HG03108 (cell line): ENCODE data around the gene FGF6.
"Not testable (repeated sequence)": the region's sequence is repeated elsewhere in the genome, so short reads cannot be mapped to it uniquely, and the experiment has no call there.

Experiments
- ATAC-seq: cut with Tn5 transposase; IDR thresholded peaks from one replicate; pipeline ENCODE4 v1.9.1; 2021; ENCODE audit warnings: moderate library complexity; ENCODE audit not compliant: unreplicated experiment

FGF6 gene

GRCh38 chr12:4445156-4446101, at the start of gene FGF6:
TSS of gene FGF6 (minus strand) at chr12:4445815. CDS start at chr12:4445570, 245 bp downstream.
- no peak for ATAC-seq

- ATAC-seq = no peak
These were observed 45.4 kb upstream of the FGF6 start for GRCh38 chr12:4490973-4491372.

GRCh38 chr12:4489556-4489955, 43.9 kb upstream of the FGF6 start:
- ATAC-seq = no peak

GRCh38 chr12:4486980-4487379, 41.4 kb upstream of the FGF6 start:
- ATAC-seq = no peak

GRCh38 chr12:4486049-4486699, 40.6 kb upstream of the FGF6 start:
- ATAC-seq = no peak

- ATAC-seq = no peak
These were observed 38.5 kb upstream of the FGF6 start for GRCh38 chr12:4483885-4484823.

DNA sequence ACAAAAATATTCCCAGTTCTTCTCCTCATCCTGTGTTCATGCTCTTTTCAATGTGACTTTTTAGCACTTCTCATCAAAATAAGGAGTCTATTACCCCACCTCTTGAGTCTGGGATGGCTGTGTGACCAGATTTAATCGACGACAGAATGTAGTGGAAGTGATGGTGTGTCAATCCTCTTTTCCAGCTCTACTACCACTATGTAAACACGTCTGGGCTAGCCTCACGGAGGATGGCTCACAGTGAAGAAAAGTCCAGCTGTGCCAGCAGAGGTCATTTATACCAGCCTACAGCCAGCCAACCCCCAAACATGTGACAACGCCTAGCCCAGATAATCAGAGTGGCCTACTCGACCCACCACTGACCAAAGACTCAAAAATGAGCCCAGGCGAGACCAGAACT, 37.3 kb upstream of the FGF6 start:
- no peak for ATAC-seq

DNA sequence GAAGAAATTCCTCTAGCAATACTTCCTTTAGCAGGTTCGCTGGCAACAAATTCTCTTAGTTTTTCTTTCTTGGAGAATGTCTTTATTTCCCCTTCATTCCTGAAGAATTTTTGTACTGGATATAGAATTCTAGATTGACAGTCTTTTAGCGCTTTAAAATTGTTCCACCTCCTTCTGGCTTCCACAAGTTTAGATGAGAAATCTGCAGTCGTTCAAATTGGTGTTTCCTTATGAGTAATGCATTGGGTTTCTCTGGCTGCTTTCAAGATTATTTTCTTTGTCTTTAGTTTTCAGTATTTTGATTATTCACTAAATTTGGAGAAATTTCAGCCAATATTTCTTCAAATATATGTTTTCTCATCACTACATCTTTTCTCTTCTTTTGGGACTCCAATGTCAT, 33.3 kb upstream of the FGF6 start:
- ATAC-seq = no peak

DNA sequence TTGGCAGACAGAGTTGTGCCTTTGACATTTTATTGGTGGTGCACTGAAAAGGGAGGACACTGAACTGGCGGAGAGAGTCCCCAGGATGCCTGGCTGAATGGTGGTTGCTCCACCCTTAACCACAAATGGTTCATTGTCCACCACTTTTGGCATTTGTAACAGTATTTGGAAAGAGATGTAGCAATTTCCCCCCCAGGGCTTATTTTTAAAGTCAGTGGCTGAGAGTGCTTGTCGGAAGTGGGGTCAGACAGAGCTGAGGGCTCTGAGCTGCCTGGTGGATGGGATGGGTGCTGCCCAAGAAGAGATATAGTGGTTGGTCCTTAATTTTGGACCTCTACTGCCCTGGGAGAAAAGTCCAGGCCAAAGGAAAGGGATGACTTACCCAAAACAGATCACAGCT, 31.5 kb upstream of the FGF6 start:
- ATAC-seq = no peak

DNA sequence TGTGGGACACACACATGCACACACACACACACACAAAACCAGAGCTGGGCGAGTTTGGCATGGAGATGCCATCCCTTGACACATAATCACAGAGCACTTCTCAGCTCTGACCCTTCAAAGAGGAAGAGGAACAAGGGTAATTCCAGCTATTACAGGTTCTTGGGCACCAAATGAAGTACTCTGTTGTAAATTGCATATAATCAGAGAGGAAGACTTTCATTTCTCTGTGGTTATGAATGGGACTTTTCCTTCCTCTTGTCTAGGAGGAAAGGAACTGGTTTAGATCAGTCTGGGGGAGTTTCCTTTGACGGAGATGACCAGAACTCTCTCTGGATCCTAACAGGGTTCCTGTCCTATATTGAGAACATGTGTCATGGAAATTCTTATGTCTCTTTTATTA, 26.4 kb upstream of the FGF6 start:
- ATAC-seq = no peak

- ATAC-seq = no peak
These were observed 25.6 kb upstream of the FGF6 start for GRCh38 chr12:4471256-4471655.

DNA sequence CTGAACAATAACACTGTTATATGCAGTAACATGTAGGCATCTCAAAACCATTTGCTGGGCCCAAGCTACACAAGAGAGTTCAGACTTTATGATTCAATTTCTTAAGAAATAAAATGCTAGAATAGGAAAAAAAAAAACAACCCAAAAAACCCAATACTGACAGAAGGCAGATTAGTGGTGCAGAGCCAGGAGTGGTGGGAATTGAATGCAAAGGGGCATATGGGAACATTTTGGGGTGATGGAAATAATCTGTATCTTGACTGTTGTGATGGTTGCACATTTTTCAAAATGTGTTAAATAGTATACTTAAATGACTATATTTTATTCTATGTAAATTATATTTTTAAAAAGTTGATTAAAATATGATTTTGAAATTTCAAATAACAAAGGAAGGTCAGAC, 23.4 kb upstream of the FGF6 start:
- ATAC-seq = no peak

- no peak for ATAC-seq
These were observed 15.1 kb upstream of the FGF6 start for GRCh38 chr12:4460761-4461160.

DNA sequence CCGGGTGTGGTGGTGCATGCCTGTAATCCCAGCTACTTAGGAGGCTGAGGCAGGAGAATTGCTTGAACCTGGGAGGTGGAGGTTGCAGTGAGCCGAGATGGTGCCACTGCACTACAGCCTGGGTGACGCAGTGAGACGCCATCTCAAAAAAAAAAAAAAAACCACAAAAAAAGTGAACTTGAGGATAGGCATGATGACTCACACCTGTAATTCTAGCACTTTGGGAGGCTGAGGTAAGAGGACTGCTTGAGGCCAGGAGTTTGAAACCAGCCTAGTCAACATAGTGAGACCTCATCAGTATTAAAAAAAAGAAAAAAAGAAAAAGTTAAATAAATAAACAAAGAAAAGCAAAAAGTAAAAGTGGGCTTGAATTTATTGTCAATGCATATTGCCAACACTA, 10.2 kb upstream of the FGF6 start:
- not testable (repeated sequence) for ATAC-seq

DNA sequence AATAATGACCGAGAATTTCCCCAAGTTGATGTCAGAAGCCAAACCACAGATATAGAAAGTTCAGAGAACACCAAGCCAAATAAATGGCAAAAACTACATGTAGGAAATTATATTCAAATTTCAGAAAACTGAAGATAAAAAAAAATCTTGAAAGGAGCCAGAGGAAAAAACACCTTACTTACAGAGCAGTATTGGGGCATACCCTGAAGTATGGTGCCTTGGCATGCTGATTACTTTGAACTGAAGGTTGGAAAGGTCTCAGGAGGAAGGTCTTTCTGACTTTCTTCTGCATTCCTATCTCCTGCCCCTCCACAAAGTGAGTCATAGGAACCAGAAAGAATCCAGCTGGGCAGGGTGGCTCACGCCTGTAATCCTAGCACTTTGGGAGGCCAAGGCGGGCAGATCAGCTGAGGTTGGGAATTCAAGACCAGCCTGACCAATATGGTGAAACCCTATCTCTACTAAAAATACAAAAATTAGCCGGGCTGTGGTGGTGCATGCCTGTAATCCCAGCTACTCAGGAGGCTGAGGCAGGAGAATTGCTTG, 8.8 kb upstream of the FGF6 start:
- ATAC-seq = no peak

GRCh38 chr12:4451694-4452093, 6.1 kb upstream of the FGF6 start:
- ATAC-seq = no peak

DNA sequence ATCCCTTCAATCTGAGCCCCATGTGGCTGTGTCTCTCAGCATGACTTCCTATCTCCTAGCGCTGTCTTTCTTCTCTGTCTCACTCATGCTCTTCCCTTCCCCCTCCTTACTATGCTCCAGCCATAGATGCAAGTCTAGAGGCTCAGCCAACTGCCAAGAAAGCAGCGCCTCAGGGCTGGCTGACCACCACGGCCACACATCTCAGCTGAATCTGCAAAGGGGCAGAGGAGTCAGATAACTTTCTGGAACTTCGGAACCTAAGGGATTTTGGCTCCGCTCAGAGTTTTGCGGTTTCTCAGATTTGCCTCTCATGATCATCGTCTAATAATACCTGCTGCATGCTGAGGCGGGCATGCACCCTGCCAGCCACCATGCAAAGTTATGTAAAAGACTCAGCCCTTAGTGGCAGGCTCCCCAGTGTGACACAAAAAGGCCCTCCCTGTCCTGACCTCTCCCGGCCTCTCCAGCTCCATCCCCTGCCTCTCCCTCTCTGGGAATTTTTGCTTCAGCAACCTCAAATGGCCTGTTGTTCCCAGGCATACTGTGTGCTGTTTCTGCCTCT, 5.0 kb upstream of the FGF6 start:
- no peak for ATAC-seq

- ATAC-seq = no peak
These were observed 4.2 kb upstream of the FGF6 start for GRCh38 chr12:4449851-4450221.

- no peak for ATAC-seq
These were observed 3.6 kb upstream of the FGF6 start for GRCh38 chr12:4448943-4449850.
